Endothelial cell of umbilical vein (primary cell): Measurements from ENCODE around the gene RPL36AL. TPM values are rescaled to one million over a fixed set of nuclear protein-coding genes. Genes with fewer than 3 reads are reported as not detected.

Experiments used
- BruUV-seq: library from RNA; stranded (reverse); fragments of 400-500 nt; replicated peaks from 2 replicates; lab custom pipeline; 2021; lab: Mats Ljungman, UMichigan
- CTCF ChIA-PET: fragments of 300-600, 350-600 bp; sonication (Branson Sonifier 250); formaldehyde crosslinking; loops from one replicate; lab custom pipeline; 2021; ENCODE audit warnings: antibody characterized with exemption, inconsistent platforms; lab: Charles Lee
- POLR2A ChIA-PET: fragments of 300-600, 350-600 bp; sonication (Branson Sonifier 250); formaldehyde crosslinking; loops from one replicate; lab custom pipeline; 2021; ENCODE audit warnings: antibody characterized with exemption, inconsistent platforms; lab: Charles Lee
- DNase-seq: peaks from one replicate; pipeline ENCODE4 v3.0.0-alpha.2; 2011; ENCODE audit warnings: low read depth, low spot score
- FAIRE-seq: peaks from 2 replicates; lab custom pipeline; 2011; peaks lifted over from hg19 to GRCh38; lab: Jason Lieb, UNC
- H2AFZ ChIP-seq: 2 replicates; pipeline ENCODE4 v1.6.0; 2012; ENCODE audit warnings: low read depth, low read length, control low read depth, inconsistent platforms
- H3K27ac ChIP-seq: 2 replicates; pipeline ENCODE4 v1.5.1; 2011; ENCODE audit warnings: low read depth, mild to moderate bottlenecking, control low read depth, low read length, moderate library complexity; ENCODE audit not compliant: insufficient read depth
- H3K27me3 ChIP-seq, 2 experiments: 2 replicates each; pipeline versions ENCODE4 v1.6.0 to v1.6.1; 2011; ENCODE audit warnings: low read length in 2 of 2, mixed read lengths in 1 of 2; ENCODE audit not compliant: control insufficient read depth in 2 of 2, insufficient read depth in 2 of 2
- H3K36me3 ChIP-seq, 2 experiments: 2 replicates in 1 of 2; 3 replicates in 1 of 2; pipeline ENCODE4 v1.5.1; 2011; ENCODE audit warnings: low read length in 2 of 2, mild to moderate bottlenecking in 1 of 2, moderate library complexity in 1 of 2; ENCODE audit not compliant: control insufficient read depth in 2 of 2, insufficient read depth in 2 of 2; ENCODE audit errors: extremely low read depth in 1 of 2
- H3K4me1 ChIP-seq: 3 replicates; pipeline ENCODE4 v1.5.1; 2011; ENCODE audit warnings: mild to moderate bottlenecking, low read length; ENCODE audit not compliant: control insufficient read depth, insufficient read depth; ENCODE audit errors: extremely low read depth
- H3K4me2 ChIP-seq: 2 replicates; pipeline ENCODE4 v1.6.1; 2011; ENCODE audit warnings: low read length, control low read depth, mixed read lengths; ENCODE audit not compliant: insufficient read depth
- H3K4me3 ChIP-seq, 3 experiments: fragments of 200-600 bp in 1 of 3; sonication (generic), shearing (Covaris generic) in 1 of 3; replicated peaks in 1 of 3; 2 replicates each; pipeline ENCODE4 v1.5.1; 2011 to 2016; ENCODE audit warnings: control low read depth in 3 of 3, low read length in 3 of 3, mild to moderate bottlenecking in 2 of 3, inconsistent platforms in 1 of 3, low read depth in 1 of 3, moderate library complexity in 1 of 3; ENCODE audit not compliant: insufficient read depth in 1 of 3
- H3K79me2 ChIP-seq: 2 replicates; pipeline ENCODE4 v1.6.0; 2012; ENCODE audit warnings: low read length, inconsistent platforms; ENCODE audit not compliant: control insufficient read depth, insufficient read depth
- H3K9ac ChIP-seq: replicated peaks from 2 replicates; pipeline ENCODE3; 2011; ENCODE audit warnings: low read length, control low read depth; ENCODE audit not compliant: insufficient read depth; ENCODE audit errors: extremely low read depth
- H3K9me1 ChIP-seq: replicated peaks from 3 replicates; pipeline ENCODE4 v1.6.0; 2011; ENCODE audit warnings: mild to moderate bottlenecking, low read length; ENCODE audit not compliant: control insufficient read depth, insufficient read depth; ENCODE audit errors: extremely low read depth
- H3K9me3 ChIP-seq: replicated peaks from 2 replicates; pipeline ENCODE4 v1.5.1; 2012; ENCODE audit warnings: low read length, inconsistent platforms; ENCODE audit not compliant: control insufficient read depth, insufficient read depth
- H4K20me1 ChIP-seq: replicated peaks from 2 replicates; pipeline ENCODE3; 2011; ENCODE audit warnings: mild to moderate bottlenecking, low read length; ENCODE audit not compliant: control insufficient read depth, insufficient read depth; ENCODE audit errors: extremely low read depth
- CTCF ChIP-seq, 2 donors: IDR thresholded peaks; 1 replicate in 1 of 2; 2 replicates in 1 of 2; pipeline ENCODE4 v1.5.1; 2011; ENCODE audit warnings: low read length in 2 of 2, mild to moderate bottlenecking in 2 of 2, moderate library complexity in 2 of 2, control low read depth in 1 of 2, inconsistent platforms in 1 of 2, low read depth in 1 of 2; ENCODE audit not compliant: insufficient read depth in 1 of 2; ENCODE audit errors: extremely low read depth in 1 of 2
- EZH2 ChIP-seq: IDR thresholded peaks from 2 replicates; pipeline ENCODE4 v1.6.1; 2012; ENCODE audit warnings: borderline replicate concordance, low read depth, mild to moderate bottlenecking, moderate library complexity, low read length, inconsistent platforms; ENCODE audit not compliant: severe bottlenecking
- FOS ChIP-seq: IDR thresholded peaks from 2 replicates; pipeline ENCODE4 v1.6.1; 2011; ENCODE audit warnings: mild to moderate bottlenecking, low read length, moderate library complexity, borderline replicate concordance; ENCODE audit not compliant: insufficient read depth
- GATA2 ChIP-seq: IDR thresholded peaks from 2 replicates; pipeline ENCODE4 v1.7.0; 2011; ENCODE audit warnings: low read depth, mild to moderate bottlenecking, moderate library complexity, mixed read lengths, low read length; ENCODE audit not compliant: insufficient read length, insufficient read depth
- JUN ChIP-seq: IDR thresholded peaks from 2 replicates; pipeline ENCODE4 v1.6.1; 2011; ENCODE audit warnings: borderline replicate concordance, low read depth; ENCODE audit not compliant: insufficient read length, insufficient read depth
- MYC ChIP-seq: IDR thresholded peaks from one replicate; pipeline ENCODE4 v1.6.1; 2011; ENCODE audit warnings: mild to moderate bottlenecking, low read depth, low read length
- POLR2A ChIP-seq: IDR thresholded peaks from 2 replicates; pipeline ENCODE4 v1.6.1; 2012; ENCODE audit warnings: low read depth, mild to moderate bottlenecking, control low read depth, low read length
- POLR2AphosphoS5 ChIP-seq: IDR thresholded peaks from 2 replicates; pipeline ENCODE4 v1.6.1; 2012; ENCODE audit warnings: low read depth, mild to moderate bottlenecking, control low read depth, low read length, moderate library complexity; ENCODE audit not compliant: insufficient read depth
- dilution Hi-C: fragments of 300-500 bp; cut with MboI; formaldehyde crosslinking; loops from one replicate; pipeline ENCODE4 v1.15.0; 2019; ENCODE audit warnings: low sequenced_read_pairs; ENCODE audit not compliant: extremely low pct_ligation_motif_present
- intact Hi-C: fragments of 100-400 bp; cut with micrococcal nuclease; formaldehyde crosslinking; loops from one replicate; pipeline ENCODE4 v1.10.0; 2022
- polyA plus RNA-seq, 4 experiments: library from polyadenylated mRNA; depleted of rRNA in 3 of 4; stranded (reverse) in 3 of 4; unstranded in 1 of 4; fragments of >200 nt; gene quantifications; 2 replicates each; pipeline versions ENCODE4 v1.2.1 to v1.2.3, GENCODE V29; 2011 to 2012; ENCODE audit warnings: missing spikeins in 1 of 4
- total RNA-seq: library from RNA; stranded (reverse); gene quantifications from 2 replicates; pipeline ENCODE4 v1.2.3, GENCODE V29; 2021
- TF ChIP-seq, protein P1 (sequence below): IDR thresholded peaks from 2 replicates; pipeline ENCODE4 v1.6.1; 2011; ENCODE audit not compliant: insufficient read depth, insufficient read length

The RPL36AL gene
- total and polyA plus RNA-seq, 2 donors (not counting 3 experiments of a cell fraction or from before 2014, with no cell fraction given): 174 to 251 TPM

DNA sequence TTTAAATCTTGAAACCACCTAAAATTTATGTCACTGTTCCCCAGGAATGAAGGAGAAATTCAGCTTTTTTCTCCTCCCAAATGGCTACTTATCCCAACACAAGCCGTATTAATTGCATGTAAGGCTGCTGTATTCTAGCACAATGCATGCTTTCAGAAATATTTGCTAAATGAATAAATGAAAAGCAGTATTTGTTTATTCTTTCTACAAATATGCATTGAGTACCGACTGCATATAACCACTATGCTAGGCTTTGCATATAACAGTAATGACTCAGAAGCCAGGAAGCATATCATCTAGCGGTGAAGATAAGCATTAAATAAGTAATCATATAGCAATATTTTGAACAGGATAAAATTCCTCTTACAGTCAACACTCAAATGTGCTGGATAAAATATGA lies 27.4 kb downstream of the RPL36AL start:
- intact Hi-C loops (no loop called here), dilution Hi-C loops (no loop called here)
- TF ChIP-seq POLR2A (no peak), JUN (peak; percentile 13), FOS (peak; percentile 67)
- POLR2A ChIA-PET: no interaction called here
- no peak overlapping the region for H2AFZ ChIP-seq
- no peaks in the 10 kb centered on the region for H3K9me1 ChIP-seq
- BruUV-seq: no TSS peak
- no peaks in the 10 kb centered on the region for H4K20me1 ChIP-seq
- no peak overlapping the region for H3K27ac ChIP-seq
- no peaks in the 10 kb centered on the region for H3K9me3 ChIP-seq
- H3K4me1 ChIP-seq: peaks cover 7% of the 10 kb centered on the region
- FAIRE-seq: no peak
- peak; percentile 40 for DNase-seq
- H3K36me3 ChIP-seq: no peaks in the 10 kb centered on the region
- CTCF ChIA-PET: no interaction called here
- peak overlapping the region; percentile 2 for H3K4me2 ChIP-seq
- no peaks in the 10 kb centered on the region for H3K79me2 ChIP-seq
- H3K27me3 ChIP-seq: no peaks in the 10 kb centered on the region
- H3K4me3 ChIP-seq: no peak overlapping the region
- H3K9ac ChIP-seq: no peak overlapping the region

DNA sequence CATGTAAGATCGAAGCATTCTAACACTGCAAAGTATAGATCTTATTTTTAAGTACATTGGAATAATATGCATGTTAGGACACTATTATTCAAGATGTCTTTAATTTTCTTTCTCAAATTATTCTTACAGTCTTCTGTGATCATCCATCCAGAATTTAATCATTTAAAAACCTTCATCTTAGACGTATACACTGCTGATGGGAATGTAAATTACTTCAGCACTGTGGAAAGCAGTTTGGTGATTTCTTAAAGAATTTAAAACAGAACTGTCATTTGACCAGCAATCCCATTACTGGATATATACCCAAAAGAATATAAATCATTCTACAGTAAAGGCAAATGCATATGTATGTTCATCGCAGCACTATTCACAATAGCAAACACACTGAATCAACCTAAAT lies 31.0 kb downstream of the RPL36AL start:
- DNase-seq: no peak
- FAIRE-seq: no peak
- TF ChIP-seq JUN: no peak
- TF ChIP-seq POLR2AphosphoS5: no peak
- TF ChIP-seq, protein P1, sequence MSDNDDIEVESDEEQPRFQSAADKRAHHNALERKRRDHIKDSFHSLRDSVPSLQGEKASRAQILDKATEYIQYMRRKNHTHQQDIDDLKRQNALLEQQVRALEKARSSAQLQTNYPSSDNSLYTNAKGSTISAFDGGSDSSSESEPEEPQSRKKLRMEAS: no peak
- no peak for TF ChIP-seq FOS
- TF ChIP-seq CTCF (IDR thresholded peaks at IDR 0.05; ENCODE audit: extremely low read depth in 1 of 2, insufficient read depth in 1 of 2, low read depth in 1 of 2, low read length in 2 of 2): no peak
- TF ChIP-seq GATA2: no peak
- no peak for TF ChIP-seq POLR2A
- TF ChIP-seq MYC: no peak
- no peak for TF ChIP-seq EZH2
- POLR2A ChIA-PET: interaction anchor here (0.7 kb wide), 1 partner anchor 327 kb away, joined by 4 read pairs; no protein-coding TSS in a partner anchor
- Histone ChIP-seq H3K9me3 (no peaks in the 10 kb centered on the region), H4K20me1 (peaks cover 5% of the 10 kb centered on the region), H3K4me3 (no peak overlapping the region), H3K79me2 (peaks cover 17% of the 10 kb centered on the region), H3K4me2 (no peak overlapping the region), H3K27ac (no peak overlapping the region), H3K9me1 (no peaks in the 10 kb centered on the region), H3K36me3 (no peaks in the 10 kb centered on the region), H3K27me3 (no peaks in the 10 kb centered on the region), H2AFZ (no peak overlapping the region), H3K4me1 (peaks cover 5% of the 10 kb centered on the region), H3K9ac (no peak overlapping the region)
- BruUV-seq: no TSS peak
- dilution Hi-C loops: no loop called here
- intact Hi-C loops: loop anchor here (5.0 kb wide), 1 partner anchor 92 kb away; no protein-coding TSS in a partner anchor
- CTCF ChIA-PET: no interaction called here
